GM20431 (cell line): ENCODE data around the gene METTL16.
"Not testable (repeated sequence)": the region's sequence is repeated elsewhere in the genome, so short reads cannot be mapped to it uniquely, and the experiment has no call there.

Experiments
- in situ Hi-C: fragments of 300-500 bp; cut with MseI, MboI; formaldehyde crosslinking; loops from one replicate; pipeline ENCODE4 v1.15.0; 2020; ENCODE audit warnings: low sequenced_read_pairs; ENCODE audit not compliant: unreplicated experiment

METTL16 gene

DNA sequence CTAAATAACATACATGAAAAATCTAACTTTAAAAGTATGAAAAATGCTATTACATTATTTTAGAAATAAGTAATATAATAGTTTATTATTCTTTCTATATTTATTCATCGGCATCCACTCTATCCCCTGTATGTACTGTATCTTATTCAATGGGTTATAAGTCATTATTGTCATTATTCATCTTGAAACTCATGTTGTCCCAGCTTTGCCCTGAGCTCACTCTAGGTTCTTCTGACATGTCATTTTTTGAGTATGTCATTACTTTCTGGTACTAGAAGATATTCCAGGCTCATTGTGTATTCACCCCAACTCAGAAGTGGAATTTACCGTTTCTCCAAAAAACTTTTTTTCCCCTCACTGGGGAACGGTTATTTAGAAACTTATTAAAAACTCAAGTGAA, 57.8 kb downstream of the METTL16 start:
- in situ Hi-C loops = no loop called here

DNA sequence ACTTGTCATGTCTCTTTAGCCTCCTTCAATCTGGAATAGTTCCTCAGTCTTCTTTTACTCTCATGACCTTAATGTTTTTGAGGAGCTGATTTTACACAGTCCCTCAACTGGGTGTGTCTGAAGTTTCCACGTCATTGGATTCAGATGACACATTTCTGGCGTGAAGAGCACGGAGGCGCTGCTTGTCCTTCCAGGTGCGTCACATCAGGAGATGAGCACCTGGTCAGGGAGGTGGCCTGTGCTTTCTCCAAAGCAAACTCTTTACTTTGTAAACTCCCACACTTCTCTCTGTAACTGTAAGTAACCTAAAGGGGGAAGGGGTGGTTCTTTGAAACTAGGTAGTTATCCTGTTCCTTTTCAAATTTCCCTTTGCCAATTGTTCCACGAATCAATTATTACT, 58.4 kb downstream of the METTL16 start:
- in situ Hi-C loops = no loop called here

DNA sequence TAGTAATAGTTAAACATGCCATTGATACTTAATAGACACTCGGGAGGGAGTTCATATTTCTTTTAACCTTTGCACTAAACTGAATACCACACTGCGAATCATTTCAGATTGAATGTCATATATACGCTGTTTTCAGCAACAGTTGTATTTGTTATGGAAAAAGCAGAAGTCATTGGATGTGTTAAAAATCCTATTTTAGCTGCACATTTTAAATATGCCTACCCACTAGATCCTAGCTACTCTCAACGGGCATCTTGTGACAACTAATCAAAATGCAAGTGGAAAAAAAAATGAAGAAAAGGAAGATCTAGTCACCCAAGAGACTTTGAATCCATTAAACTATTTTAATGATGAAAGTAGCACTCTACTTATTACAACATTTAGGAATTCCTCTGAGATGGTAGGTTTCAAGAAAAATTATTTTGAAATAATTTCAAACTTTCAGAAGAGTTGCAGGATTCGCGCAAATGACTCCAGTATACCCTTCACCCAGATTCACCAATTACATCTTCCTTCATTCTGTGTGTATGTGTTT, 59.4 kb downstream of the METTL16 start:
- in situ Hi-C loops = no loop called here

DNA sequence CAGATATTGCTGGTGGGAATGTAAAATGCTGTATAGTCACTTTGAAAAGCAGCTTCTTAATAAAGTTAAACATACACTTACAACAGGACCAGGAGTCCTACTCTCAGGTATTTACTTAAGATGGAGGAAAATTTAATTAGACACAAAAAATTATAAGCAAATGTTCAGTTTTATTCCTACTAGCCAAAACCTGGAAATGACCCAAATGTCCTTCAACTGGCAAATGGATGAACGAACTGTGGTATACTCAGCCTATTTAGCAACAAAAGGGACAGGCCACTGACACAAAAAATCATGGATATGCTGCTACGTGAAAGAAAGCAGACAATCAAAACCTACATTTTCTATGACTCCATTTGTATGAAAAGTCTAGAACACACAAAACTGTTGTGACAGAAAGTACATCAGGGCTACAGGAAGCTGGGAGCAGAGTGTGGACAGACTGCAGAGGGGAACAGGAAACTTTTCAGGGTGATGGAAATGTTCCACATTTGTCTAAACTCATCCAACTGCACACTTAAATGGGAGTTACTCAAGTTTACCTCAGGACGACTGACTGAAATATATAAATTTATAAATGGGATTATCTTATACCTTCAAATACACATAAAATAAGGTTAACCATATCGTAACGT, 61.6 kb downstream of the METTL16 start:
- in situ Hi-C loops = no loop called here

DNA sequence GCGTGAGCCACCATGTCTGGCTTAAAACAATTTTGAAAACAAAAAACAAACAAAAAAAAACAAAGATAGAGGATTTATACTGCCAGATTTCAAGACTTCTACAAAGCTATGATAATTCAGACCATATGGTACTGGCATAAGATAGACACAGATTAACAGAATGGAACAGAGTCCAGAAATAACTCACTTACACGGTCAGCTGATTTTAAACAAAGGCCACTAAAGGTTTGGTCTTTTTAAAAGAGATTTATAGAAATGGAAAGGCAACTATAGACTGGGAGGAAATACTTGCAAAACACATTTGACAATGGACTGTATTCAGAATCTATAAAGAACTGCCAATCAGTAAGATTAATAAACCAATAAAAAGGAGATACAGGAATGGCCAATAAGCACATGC, 62.2 kb downstream of the METTL16 start:
- in situ Hi-C loops = no loop called here

DNA sequence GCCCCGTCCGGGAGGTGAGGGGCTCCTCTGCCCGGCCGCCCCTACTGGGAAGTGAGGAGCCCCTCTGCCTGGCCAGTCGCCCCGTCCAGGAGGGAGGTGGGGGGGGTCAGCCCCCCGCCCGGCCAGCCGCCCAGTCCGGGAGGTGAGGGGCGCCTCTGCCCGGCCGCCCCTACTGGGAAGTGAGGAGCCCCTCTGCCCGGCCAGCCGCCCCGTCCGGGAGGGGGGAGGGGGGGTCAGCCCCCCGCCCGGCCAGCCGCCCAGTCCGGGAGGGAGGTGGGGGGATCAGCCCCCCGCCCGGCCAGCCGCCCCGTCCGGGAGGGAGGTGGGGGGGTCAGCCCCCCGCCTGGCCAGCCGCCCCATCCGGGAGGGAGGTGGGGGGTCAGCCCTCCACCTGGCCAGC, 64.2 kb downstream of the METTL16 start:
- in situ Hi-C loops = not testable (repeated sequence)

DNA sequence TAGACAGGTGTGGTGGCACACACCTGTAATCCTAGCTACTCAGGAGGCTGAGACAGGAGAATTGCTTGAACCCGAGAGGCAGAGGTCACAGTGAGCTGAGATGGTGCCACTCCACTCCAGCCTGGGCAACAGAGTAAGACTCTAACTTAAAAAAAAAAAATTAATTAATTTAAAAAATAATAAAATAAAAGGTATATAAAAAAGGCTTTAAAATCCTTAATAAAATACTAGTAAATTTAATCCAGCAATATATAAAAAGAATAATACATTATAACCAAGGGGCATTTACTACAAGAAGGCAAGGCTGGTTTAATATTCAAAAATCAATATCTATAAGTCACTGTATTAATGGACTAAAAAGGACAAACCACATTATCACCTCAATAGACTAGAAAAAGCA, 66.0 kb downstream of the METTL16 start:
- in situ Hi-C loops = no loop called here

DNA sequence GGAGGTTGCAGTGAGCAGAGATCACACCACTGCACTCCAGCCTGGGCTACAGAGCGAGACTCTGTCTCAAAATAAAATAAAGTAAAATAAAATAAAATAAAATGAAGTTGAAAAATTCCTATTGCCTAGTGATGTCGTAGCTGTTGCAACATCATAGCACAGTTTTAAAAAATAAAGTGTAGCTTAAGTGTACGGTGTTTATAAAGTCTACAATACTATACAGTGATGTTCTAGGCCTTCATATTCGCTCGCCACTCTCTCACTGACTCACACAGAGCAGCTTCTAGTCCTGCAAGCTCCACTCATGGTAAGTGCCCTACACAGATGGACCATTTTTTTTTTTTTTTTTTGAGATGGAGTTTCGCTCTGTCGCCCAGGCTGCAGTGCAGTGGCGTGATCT, 67.3 kb downstream of the METTL16 start:
- in situ Hi-C loops = no loop called here

DNA sequence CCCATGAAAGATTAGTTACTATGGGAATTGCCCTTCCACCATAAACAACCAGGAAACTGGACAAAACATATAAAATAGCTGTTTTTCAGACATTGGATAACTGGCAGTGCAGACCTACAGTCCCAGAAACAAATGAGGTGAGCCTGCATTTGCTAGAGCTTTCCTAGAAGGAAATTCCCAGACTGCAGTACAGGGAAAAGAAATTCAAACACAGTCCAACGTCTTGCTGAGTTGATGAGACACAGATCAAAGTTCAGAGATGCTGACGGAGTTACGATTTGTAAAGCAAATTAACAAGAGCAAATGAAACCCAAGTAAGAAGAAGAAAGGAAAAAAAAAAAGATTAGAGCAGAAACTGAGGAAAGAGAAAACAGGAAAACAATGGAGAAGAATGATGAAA, 69.5 kb downstream of the METTL16 start:
- in situ Hi-C loops = no loop called here

DNA sequence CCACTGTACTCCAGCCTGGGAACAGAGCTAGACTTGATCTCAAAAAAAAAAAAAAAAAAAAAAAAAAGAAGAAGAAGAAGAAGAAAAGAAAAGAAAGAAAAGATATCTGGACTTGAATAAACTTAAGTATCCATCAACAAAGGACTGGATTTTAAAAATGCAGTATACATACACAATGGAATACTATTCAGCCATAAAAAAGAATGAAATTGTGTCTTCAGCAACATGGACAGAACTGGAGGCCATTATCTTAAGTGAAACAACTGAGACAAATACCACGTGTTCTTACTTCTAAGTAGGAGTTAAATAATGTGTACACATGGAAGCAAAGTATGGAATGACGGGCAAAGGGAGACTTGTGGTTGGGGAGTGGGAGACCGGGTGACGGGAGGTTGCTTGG, 70.8 kb downstream of the METTL16 start:
- in situ Hi-C loops = no loop called here

DNA sequence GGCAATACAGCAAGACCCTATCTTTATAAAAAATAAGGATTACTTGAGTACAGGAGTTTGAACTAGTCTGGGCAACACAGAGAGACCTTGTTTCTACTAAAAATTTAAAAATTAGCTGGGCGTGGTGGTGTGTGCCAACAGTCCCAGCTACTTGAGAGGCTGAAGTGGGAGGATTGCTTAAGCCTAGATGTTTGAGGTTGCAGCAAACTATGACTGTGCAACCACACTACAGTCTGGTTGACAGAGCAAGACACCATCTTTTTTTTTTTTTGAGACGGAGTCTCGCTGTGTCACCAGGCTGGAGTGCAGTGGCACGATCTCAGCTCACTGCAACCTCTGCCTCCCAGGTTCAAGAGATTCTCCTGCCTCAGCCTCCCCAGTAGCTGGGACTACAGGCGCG, 71.7 kb downstream of the METTL16 start:
- in situ Hi-C loops = not testable (repeated sequence)

DNA sequence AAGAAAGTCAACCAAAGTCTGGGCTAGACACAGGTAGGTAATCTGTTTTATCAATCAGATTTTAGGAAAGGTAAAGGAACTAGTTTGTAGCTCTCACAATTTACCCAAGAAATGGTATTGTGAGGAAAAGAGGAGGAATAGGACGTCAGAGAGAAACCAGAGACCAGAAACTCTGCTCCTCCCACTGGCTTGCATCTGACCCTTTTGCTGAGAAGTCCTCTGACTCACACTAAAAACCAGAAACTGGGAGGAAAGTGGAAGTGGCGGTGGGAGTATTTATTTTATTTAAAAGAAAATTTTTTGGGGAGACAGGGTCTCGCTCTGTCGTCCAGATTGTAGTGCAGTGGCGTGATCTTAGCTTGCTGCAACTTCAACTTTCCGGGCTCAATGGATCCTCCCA, 72.9 kb downstream of the METTL16 start:
- in situ Hi-C loops = no loop called here

DNA sequence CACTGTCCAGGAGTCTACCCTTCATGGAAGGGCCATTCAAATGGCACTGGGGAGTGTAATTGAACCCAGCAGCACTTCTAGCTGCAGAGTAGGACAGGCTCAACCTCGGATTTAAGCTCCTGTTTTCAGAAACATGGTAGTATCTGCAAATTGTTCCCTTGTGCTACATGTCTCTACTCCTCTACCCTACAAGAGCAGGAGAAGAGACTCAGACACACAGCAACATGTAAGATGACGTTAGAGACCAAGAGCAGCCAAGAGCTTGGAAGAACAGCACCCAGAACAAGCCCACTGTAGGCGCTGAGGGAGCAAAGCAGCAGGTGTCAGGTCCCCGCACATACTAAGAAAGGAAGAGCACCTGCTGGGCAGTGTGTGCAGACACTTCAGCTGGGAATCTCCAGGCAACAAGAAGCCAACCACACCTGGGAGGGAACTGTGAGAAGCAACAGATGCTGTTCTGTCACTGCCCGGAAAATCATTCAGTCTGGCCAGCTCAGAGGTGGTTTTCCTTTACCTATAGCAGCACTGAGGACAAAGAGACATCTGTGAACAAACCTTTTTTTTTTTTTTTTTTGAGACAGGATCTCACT, 75.3 kb downstream of the METTL16 start:
- in situ Hi-C loops = no loop called here

DNA sequence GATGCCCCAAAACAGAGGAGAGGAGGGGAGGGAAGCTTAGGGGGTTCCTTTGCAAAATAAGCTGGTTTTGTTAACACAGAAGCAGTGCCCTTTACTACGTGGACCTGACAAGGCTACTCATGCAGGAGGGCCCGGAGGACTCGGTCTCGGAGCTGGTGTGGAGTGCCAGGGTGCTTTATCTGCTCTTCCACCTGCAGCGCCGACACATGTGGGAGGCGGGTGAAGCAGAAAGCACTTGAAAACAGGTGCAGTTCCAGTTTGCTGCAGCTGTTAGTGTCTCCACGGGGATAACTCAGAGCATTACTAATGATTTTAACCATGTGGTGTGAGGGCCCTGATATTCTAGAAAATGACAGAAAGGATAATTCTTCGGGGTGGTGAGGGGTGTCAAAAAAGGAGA, 75.8 kb downstream of the METTL16 start:
- in situ Hi-C loops = no loop called here

DNA sequence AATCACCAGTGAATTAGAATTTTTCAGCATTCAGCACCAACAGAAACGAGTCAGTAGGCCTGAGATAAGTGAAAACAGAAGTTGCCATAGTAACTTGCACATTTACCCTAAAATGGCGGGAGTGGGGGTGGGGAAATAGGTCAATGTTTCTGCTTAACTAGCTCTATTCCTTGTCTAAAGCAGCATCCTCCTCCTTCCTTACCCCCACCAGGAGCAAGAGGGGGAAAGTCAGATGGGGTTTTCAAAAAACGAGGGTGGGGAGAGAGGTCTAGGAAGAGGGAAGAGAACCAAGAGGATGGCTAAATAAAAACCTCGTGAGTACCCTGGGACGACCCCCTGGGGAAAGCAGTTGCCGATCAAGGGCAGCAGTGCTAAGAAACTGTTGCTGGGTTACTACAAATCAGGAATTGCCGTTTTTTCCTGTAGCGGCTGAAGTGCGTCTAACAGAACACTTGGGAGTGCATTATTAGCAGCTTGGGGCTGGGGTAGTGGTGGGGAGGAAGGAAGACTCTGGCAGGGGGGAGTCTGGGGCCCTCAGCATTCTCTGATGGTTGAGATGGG, 76.4 kb downstream of the METTL16 start:
- in situ Hi-C loops = no loop called here

DNA sequence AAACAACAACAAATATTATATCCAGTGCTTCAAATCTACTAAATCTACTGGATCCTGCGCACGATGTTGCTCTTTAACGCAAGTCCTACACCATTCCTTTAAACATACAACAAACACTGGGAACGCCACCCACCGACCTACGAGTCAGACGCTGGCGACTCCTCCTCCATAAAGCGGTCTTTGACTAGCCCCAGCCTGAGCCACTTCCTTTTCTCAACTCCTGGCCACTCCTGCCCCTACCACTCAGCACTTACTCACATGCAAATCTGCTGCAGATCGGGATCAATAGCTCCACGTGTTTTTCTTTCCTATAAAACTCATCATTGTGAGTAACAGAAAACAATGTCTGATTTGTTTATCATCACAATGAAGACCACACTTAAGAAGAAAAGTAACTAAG, 78.0 kb downstream of the METTL16 start:
- in situ Hi-C loops = no loop called here

DNA sequence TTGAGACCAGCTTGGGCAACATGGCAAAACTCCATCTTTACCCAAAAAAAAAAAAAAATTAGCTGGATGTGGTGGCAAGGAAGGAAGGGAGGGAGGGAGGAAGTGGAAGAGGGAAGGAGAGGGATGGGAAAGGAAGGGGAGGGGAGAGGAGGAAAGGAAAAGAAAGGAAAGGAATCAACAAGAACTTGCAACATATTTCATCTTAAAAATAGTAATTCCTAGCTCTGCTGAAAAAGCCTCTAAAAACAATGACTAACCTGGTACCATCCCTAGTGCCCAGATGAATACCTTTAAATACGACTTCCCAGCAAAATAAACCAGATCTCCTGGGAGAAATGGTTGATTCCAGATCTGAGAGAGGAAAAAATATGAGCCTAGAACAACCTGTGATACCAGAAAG, 83.8 kb downstream of the METTL16 start:
- in situ Hi-C loops = no loop called here

DNA sequence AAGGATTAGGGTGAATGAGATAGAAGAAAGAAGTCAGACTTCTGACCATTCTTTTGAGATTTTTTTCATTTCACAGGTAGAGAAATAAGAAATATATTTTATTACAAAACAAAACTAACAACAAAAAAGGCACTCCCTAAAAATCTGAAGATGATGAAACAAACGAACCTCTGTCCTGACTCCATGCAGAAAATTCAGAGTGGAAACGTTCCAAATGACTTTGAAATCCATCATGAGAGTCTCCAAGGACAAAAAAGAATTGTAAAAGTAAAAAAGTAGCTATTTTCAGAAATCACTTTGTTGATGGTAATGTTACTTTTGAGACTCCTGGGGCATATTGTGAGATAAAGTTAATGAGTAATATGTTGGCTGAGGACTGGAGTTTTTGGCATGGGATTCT, 84.5 kb downstream of the METTL16 start:
- in situ Hi-C loops = no loop called here

DNA sequence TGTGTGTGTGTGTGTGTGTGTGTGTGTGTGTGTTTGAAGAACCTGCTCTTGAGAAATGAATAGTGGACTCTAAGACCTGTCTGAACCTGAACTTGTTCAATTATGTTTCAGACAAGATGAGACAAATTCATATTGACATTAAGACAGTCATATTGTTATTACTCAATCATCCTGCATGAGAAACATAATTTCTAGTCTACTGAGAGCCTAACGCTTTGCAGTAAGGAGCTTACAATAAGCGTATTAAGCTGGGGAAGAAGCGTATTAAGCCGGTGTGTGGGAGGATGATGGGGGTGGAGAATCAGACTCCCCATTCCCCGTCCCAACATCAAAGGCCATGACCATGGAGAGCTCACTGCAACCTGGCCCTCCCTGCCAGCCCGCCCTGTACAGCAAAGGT, 88.4 kb downstream of the METTL16 start:
- in situ Hi-C loops = no loop called here

DNA sequence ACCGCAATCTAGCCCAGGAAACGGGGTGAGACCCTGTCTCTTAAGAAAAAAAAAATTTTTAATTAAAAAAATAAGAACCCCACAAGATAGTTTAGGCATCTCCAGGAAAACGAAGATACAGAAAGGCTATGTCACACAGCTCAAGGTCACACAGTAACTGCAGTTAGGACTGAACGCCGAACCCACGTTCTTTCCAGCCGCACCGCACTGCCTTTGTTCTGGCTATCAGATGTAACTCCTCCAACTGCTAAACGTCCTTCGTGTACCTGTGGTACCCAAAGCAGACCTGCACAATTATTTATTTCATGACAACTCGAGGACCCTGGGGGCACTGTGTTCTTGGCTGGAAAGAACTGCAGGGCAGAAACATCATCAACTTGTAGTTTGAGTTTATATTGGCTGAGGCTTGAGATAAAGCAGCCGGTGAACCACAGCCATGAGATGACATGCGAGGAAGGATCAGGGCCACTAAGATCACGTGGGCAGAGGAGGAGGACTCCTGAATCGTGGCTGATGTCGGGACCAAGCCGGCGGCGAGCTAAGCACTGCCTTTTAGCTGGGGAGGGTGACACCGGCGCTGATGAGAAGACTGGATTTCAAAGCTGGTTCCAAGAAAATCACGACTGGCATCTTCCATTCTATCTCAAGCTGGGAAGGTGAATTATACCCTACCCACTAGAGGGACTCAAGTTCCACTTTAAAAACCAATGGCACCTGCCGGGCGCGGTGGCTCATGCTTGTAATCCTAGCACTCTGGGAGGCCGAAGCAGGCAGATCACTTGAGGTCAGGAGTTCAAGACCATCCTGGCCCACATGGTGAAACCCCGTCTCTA, 90.2 kb downstream of the METTL16 start:
- in situ Hi-C loops = no loop called here

DNA sequence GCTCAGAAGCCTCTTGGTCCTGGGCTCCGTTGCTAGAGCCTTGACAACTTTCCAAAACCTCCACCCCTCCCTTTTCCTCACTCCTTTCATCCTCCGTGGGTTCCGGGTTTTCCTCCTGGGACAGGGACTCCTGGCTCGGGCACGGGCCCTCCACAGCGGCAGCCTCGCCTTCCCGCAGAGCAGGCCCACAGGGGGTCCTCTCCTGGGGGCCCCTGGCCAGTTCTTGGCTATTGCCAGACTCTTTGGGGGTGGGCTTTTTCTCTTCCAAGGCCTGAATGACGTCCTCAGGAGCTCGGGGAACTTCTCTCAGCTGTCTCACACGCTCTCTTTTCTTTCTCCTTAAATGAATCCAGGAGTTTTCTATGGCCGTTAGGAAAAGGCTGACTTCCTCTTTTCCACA, 91.5 kb downstream of the METTL16 start:
- in situ Hi-C loops = no loop called here
